NB4 (cell line): ENCODE data around the gene STT3B.

Experiments
- DNase-seq: peaks from one replicate; pipeline ENCODE4 v3.0.0; 2010; ENCODE audit warnings: low read depth
- H3K4me3 ChIP-seq: one replicate; pipeline ENCODE4 v1.5.1; 2011; ENCODE audit warnings: mild to moderate bottlenecking, low read depth, low read length, moderate library complexity
- MYC ChIP-seq: IDR thresholded peaks from 2 replicates; pipeline ENCODE4 v1.6.1; 2011; ENCODE audit warnings: low read depth, low read length
- POLR2A ChIP-seq: IDR thresholded peaks from 2 replicates; pipeline ENCODE4 v1.6.1; 2011; ENCODE audit warnings: mild to moderate bottlenecking; ENCODE audit not compliant: insufficient read length; ENCODE audit errors: extremely low read depth
- TF ChIP-seq, protein P1 (sequence below): IDR thresholded peaks from 2 replicates; pipeline ENCODE4 v1.6.1; 2011; ENCODE audit warnings: low read depth, low read length
- TF ChIP-seq, protein P2 (sequence below): IDR thresholded peaks from one replicate; pipeline ENCODE4 v1.5.1; 2012; ENCODE audit warnings: low read depth, low read length

STT3B gene

DNA sequence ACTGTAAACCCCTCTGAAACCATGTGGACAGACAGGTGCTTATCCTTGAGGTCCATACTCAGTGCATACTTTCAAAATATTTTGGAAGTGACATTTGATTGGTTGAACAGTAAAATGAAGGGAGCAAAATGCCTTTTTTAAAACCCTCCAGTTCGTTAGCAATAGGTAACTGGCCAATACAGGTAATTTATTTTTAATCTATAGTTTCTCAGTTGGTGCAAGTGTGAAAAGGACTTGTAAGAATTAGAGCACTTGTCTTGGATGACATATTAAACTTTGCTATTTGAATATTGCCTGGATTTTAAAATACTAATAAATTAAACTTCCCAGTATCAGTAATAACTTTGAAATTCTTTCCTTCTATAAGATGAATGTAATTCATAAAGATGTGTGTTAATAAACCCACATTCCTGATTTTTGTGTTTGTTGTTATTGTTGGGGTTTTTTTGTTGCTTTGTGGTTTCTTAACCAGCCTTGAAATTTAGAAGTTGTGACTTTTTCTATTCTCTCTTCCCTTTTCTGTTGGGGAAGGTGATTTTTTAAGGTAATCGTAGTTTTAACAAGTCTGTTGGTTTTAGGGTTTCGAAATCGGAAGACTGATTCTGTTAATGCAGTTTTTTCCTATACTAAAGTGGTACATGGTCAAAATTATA lies 90.0 kb downstream of the STT3B start:
- no peak for DNase-seq
- TF ChIP-seq POLR2A = no peak
- TF ChIP-seq, protein P1, sequence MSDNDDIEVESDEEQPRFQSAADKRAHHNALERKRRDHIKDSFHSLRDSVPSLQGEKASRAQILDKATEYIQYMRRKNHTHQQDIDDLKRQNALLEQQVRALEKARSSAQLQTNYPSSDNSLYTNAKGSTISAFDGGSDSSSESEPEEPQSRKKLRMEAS = no peak
- TF ChIP-seq, protein P2, sequence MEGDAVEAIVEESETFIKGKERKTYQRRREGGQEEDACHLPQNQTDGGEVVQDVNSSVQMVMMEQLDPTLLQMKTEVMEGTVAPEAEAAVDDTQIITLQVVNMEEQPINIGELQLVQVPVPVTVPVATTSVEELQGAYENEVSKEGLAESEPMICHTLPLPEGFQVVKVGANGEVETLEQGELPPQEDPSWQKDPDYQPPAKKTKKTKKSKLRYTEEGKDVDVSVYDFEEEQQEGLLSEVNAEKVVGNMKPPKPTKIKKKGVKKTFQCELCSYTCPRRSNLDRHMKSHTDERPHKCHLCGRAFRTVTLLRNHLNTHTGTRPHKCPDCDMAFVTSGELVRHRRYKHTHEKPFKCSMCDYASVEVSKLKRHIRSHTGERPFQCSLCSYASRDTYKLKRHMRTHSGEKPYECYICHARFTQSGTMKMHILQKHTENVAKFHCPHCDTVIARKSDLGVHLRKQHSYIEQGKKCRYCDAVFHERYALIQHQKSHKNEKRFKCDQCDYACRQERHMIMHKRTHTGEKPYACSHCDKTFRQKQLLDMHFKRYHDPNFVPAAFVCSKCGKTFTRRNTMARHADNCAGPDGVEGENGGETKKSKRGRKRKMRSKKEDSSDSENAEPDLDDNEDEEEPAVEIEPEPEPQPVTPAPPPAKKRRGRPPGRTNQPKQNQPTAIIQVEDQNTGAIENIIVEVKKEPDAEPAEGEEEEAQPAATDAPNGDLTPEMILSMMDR = no peak
- no peak for TF ChIP-seq MYC
- H3K4me3 ChIP-seq = no peak overlapping the region

DNA sequence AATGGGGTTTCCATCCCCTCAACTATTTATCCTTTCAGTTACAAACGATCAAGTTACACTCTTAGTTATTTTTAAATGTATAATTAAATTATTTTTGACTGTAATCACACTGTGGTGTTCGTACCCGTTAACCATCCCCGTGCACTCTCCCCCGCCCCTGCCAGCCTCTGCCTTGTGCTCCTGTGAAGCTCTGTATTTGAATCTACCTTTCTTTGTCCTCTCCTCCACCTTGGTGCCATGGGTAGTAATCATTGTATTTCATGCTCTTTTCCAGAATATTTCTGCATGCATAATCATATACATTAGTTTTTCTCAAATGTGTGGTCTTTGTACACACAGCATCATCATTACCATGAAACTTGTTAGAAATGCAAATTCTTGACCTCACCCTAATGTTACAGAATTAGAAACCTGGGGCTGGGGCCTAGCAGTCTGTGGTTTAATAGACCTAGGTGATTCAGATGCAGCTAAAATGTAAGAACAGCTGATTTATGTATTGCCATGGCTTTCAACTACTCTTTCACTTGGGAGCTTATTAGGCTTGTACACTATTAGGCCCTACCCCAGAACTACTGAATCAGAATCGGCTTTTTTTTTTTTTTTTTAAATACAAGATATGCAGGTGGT lies 91.5 kb downstream of the STT3B start:
- no peak overlapping the region for H3K4me3 ChIP-seq
- TF ChIP-seq MYC = no peak
- TF ChIP-seq, protein P1 = no peak
- TF ChIP-seq, protein P2 = no peak
- no peak for TF ChIP-seq POLR2A
- DNase-seq = no peak

DNA sequence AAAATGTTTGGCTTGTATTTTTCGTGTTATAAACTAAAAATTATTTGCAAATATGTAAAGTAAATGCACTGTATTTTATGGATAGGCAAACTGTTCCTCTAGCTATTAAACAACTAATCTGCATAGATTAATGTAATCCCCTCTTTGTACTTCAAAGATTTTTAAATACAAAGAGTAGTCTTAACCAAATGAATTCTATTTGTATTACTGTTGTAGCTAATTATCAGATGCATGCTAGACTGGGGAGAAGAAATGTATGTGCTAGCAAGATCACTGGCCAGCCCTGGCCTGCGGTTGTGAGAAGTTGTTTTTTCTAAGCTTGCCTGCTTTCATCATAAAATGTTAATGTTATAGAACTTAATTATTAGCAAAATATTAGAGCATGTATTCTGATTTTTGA lies 92.6 kb downstream of the STT3B start:
- no peak overlapping the region for H3K4me3 ChIP-seq
- TF ChIP-seq, protein P2 = no peak
- TF ChIP-seq POLR2A = no peak
- TF ChIP-seq, protein P1 = no peak
- TF ChIP-seq MYC = no peak
- DNase-seq = no peak

DNA sequence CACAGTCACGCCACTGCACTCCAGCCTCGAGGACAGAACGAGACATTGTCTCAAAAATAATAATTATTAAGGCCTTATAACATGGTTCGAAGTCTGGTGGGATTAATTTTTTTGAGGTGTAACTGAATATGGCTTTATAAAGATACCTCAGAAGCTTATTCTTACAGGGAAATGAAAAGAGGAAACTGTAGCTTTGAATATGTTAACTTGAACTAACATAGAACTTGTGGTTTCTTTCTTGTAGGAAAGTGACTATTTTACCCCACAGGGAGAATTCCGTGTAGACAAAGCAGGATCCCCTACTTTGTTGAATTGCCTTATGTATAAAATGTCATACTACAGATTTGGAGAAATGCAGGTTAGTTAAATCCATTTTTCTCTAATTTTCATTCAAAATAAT lies 96.3 kb downstream of the STT3B start:
- TF ChIP-seq POLR2A (no peak), MYC (no peak)
- TF ChIP-seq, protein P2 = no peak
- TF ChIP-seq, protein P1 = no peak
- no peak for DNase-seq
- no peak overlapping the region for H3K4me3 ChIP-seq

DNA sequence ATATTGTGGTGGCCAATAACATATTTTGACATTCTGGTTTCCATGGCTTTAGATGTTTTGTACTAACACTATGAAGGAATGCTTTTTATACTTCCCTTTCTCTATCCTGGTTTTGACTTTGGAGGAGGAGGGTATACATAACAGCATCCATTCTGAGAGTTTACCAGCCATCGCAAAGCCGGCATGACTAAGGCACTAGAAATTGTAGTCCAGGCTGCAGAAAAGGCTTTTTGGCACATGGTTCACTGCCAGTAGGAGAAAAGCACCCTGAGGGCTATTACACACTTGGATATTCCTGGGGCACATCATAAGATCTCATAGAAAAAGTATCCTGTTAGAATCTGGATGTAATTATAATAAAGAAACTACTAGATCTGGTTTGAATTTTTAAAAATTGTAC lies 101.8 kb downstream of the STT3B start:
- TF ChIP-seq MYC (no peak), POLR2A (no peak)
- TF ChIP-seq, protein P2 = no peak
- TF ChIP-seq, protein P1 = no peak
- no peak for DNase-seq
- no peak overlapping the region for H3K4me3 ChIP-seq
